Epidermal melanocyte (primary cell): ENCODE measurements around the gene MYLK4.
"Not testable (repeated sequence)": the region's sequence is repeated elsewhere in the genome, so short reads cannot be mapped to it uniquely, and the experiment has no call there.

ENCODE experiments used
- DNase-seq: peaks from one replicate; pipeline ENCODE4 v3.0.0; 2011; ENCODE audit warnings: low spot score; ENCODE audit not compliant: insufficient read length

Gene MYLK4

GRCh38 chr6:2780102-2780737 lies 29.5 kb upstream of the MYLK4 start:
- DNase-seq: no peak

- DNase-seq: no peak
Observed at GRCh38 chr6:2777249-2777648, 26.5 kb upstream of the MYLK4 start.

DNA sequence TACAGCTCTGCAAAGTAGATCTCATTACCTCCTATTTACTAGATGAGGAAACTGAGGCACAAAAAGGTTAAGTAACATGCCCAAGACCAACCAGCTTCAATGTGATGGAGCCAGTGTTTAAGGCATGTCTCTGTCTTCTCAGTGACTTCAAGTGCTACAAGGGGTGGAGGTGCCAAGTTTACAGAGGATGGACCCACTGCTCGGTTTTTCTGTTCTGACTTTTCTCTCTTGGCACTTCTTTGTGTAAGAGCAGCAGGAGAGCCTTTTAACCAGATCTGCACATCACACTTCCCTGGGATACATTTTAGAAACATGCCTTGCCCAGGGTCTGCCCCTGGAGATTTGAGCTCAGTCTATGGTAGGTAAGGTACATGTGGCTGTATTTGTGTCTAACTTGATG lies 24.3 kb upstream of the MYLK4 start:
- DNase-seq: no peak

DNA sequence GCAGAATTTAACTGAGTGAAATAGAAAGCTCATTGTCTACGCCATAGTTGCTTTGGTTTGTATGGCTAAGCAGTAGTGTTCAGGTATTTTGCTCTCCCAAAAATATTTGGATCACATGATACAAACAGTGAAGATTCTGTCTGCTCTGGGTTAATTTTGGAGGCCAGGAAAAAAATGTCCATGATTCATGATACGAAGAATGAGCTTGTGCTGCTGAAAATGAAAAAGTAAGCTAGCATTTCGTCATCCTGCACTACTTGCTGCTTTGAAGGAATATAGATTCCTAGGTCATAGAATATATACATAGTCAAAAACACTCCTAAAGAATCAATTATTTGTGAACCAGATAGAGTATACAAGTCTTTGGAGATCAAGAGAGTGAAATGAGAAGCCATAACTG lies 22.7 kb upstream of the MYLK4 start:
- DNase-seq: no peak

DNA sequence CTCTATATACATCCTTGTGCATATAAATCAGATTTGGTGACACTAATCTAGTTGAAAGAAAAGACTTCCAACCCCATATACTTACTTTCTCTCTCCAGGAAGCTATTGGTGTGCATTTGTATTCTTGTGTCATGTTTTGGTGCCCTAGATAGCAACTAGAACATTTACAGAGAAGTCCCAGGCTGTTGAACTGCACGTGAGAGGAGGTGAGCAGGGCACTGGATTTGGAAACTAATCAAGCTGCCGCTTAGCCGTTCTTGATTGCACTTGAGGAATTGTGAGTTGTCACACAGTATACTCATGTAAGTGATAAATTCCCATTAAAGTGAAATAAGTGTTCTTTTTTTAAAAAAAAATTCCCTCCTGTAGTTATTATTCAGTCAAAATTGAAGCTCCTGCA lies 22.1 kb upstream of the MYLK4 start:
- no peak for DNase-seq

DNA sequence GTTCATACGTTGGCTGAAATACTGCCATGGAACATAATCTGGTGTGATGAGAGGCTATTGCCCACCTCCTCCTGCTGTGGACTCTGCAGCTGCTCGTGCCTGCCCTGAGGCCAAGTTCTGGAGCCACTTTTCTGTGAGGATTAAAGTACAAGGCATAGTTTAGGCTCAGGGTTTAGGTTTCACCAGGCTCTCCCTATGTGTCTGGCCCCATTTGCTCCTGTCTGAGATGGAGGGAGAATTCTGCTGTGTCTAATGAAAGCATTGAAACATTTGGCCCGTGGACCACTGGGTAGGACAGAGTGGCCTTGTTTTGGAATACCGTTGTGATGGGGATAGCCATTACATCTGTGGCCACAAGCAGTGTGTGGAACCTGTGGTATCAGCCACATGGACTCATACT lies 20.4 kb upstream of the MYLK4 start:
- no peak for DNase-seq

DNA sequence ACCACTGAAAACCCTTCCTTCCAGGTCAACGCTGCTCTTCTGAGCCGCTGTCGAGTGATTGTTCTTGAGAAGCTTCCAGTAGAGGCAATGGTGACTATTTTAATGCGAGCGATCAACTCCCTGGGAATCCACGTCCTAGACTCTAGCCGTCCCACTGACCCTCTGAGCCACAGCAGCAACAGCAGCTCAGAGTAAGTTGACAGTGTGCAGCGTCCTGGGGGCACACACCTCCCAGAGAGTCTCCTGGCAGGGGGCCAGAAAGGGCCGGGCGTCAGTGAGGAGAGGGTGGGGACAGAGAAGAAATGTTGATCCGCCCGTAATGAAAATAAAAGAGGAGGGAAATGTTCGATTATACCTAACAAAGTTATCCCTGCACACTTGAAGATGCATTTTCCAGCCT lies 19.4 kb upstream of the MYLK4 start:
- no peak for DNase-seq

GRCh38 chr6:2768696-2769095 lies 18.0 kb upstream of the MYLK4 start:
- no peak for DNase-seq

DNA sequence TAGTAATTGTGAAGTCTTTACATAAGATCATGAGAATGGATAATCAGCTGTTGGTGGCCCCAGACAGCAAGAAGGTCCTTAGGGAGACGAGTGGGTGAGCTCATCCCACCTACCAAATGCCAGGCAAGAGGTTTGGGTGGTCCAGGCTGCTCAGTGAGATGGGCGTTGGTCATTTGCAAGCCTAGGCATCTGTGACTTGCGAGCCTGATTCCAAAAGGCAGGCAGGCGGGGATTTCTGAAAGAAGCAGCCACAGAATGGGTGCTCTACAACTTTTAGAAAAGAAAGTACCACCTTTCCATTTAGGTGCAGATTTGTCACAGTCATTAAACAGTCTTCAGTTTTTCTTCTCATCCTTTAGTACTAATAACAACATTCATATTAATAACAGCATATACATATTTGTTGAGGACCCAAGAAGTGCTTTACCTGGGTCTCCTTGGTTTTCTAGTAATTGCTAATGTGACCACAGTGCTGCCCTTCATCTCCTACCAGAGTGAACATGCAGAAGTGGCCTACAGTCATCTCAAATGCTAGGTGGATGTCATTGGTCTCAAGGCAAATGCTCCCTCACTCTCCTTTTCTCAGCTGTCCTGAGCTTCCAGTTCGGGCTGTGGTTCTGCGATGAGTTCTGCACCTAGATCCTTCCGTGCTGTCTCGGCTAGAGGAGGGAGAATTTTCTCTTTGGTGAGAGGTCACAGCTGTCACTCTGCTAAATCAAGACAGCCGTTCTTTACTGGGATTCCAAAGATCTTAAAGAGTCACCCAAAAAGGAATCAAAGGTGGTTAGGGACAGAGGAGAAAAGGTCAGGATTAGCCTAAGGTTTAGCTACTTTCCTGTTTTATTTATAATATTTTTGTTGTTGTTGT lies 17.2 kb upstream of the MYLK4 start:
- no peak for DNase-seq

- no peak for DNase-seq
Observed at GRCh38 chr6:2766767-2767656, 16.3 kb upstream of the MYLK4 start.

DNA sequence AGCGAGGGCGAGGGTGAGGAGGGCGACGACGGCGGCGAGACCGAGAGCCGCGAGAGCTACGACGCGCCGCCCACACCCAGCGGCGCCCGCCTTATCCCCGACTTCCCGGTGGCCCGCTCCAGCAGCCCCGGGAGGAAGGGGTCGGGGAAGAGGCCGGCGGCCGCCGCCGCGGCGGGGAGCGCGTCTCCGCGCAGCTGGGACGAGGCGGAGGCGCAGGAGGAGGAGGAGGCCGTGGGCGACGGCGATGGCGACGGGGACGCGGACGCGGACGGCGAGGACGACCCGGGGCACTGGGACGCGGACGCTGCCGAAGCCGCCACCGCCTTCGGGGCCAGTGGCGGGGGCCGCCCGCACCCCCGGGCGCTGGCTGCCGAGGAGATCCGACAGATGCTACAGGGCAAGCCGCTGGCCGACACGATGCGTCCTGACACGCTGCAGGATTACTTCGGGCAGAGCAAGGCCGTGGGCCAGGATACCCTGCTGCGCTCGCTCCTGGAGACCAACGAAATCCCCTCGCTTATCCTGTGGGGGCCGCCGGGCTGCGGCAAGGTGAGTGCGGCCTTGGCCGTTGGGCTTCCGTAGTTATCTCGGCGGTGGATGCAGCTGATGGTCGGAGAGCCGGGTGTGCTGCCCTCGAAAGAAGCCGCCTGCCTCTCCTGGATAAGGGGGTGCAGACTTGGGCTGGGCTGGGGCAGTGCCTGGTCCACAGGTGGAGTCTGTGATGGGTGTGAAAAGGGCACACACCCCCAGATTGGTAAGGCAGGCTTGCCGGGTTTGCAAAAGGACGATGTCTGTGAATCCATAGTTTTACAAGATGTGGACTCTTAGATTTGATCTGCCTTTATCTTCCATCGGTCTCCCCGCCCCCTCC lies 15.4 kb upstream of the MYLK4 start:
- DNase-seq: peak; percentile 19

DNA sequence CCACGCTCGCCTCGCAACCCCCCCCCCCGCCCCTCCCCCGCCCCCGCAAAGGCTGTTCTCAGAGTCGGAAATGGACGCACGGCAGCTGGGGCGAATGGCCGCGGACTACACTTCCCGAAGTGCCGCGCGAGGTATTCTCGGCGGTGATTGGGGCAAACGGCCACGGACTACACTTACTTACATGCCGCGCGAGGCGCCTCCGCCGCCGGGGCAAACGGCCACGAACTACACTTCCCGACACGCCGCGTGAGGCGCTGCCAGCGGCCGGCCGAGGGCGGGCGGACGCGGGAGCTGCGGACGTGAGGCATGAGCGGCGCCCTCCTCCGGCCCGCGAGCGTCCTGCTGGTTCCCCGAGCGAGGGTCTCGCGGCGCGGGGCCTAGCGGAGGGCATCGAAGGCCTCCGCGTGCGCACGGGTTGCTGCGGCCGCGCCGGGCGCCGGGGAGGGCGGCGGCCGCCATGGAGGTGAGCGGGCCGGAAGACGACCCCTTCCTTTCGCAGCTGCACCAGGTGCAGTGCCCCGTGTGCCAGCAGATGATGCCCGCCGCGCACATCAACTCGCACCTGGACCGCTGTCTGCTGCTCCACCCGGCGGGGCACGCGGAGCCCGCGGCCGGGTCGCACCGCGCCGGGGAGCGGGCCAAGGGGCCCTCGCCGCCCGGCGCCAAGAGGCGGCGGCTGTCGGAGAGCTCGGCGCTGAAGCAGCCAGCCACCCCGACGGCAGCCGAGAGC lies 14.6 kb upstream of the MYLK4 start, which contains the start of gene WRNIP1:
TSS of gene WRNIP1 (plus strand) at position 228 of the 730 bp plus-strand sequence. CDS start at position 458, 230 bp downstream.
- peak; percentile 95 for DNase-seq

DNA sequence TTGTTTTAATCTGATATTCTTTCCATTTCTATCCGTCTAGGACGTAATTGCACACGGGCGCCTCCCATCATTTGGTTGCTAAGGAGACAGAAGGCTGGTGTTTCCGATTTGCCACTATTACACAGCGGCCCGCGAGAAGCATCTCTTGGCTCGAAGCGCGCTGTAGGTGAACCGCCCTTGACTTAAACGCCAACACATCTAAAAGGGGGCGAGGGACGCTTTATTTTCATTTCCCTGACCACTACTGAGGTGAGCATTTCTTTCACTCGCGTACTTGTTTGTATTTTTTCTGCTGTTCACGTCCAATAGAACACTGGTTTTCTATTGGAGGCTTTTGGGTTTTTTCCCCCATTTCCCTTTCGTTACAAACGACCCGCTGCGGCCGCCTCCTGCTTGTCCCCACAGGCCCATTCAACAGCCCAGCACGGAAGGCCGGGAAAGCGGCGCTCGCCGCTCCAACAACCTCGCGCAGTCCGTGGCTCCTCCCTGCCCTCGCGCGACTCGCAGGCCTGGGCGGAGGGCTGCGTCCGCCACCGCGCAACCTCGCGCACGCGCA lies 14.0 kb upstream of the MYLK4 start:
- peak; percentile 48 for DNase-seq

GRCh38 chr6:2763876-2764540 lies 13.3 kb upstream of the MYLK4 start:
- DNase-seq: no peak

DNA sequence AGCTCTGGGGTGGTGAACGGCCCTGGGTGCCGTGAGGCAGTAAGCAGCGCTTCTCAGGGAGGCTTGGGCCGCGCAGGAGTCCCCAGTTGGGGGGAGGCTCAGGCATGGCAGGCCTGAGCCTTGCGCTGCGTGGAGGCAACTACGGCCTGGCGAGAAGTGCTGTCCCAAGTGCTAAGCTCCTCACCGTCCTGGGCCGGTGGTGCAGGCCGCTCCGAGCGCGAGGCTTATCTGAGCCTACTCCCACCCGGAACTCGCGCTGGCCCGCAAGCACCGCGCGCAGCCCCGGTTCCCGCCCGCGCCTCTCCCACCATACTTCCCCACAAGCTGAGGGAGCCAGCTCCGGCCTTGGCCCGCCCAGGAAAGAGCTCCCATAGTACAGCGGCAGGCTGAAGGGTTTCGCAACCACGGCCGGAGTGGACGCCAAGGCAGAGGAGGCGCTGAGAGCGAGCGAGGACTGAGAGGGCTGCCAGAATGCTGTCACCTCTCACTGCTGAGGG lies 12.7 kb upstream of the MYLK4 start:
- DNase-seq: no peak

DNA sequence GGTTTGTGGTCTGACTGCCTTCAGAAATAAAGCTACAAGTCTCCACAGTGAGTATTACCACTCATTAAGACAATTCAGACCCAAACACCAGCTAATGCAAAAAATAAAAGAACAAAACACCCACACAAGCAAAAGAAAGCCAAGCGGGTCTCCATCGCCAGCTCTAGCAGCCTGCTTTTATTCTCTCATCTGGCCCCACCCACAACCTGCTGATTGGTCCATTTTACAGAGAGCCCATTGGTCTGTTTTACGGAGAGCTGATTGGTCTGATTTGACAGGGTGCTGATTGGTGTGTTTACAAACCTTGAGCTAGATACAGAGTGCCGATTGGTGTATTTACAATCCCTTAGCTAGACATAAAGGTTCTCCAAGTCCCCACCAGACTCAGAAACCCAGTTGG lies 12.1 kb upstream of the MYLK4 start:
- not testable (repeated sequence) for DNase-seq

- DNase-seq: no peak
Observed at GRCh38 chr6:2760882-2761842, 10.4 kb upstream of the MYLK4 start.

DNA sequence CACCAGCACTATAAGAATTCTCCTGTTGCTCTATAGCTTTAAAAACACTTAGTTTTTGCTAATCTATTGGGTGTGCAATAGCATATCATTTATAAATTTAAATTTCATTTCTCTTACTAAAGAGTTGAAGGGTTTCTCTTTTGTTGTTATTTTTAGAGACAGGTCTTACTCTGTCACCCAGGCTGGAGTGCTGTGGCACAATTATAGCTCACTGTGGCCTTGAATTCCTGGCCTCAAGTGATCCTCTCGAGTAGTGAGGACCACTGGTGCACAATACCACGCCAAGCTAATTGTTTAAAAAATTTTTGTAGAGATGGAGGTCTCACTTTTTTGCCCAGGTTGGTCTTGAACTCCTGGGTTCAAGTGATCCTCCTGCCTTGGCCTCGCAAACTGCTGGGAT lies 8.3 kb upstream of the MYLK4 start:
- no peak for DNase-seq
